Progenitor cell of endocrine pancreas (in vitro differentiated cells): Measurements from ENCODE around the gene ACTN1. TPM values are rescaled to one million over a fixed set of nuclear protein-coding genes. Genes with fewer than 3 reads are reported as not detected.

Experiments used
- DNase-seq: peaks from one replicate; pipeline ENCODE4 v3.0.0; 2021; ENCODE audit warnings: low spot score; ENCODE audit not compliant: unreplicated experiment
- H3K27ac Mint-ChIP-seq: 2 replicates; pipeline ENCODE4 v1.8.0; 2021; ENCODE audit warnings: mild to moderate bottlenecking, moderate library complexity, mixed read lengths
- H3K27me3 Mint-ChIP-seq: 2 replicates; pipeline ENCODE4 v1.8.0; 2021; ENCODE audit warnings: mixed read lengths
- H3K36me3 Mint-ChIP-seq: 2 replicates; pipeline ENCODE4 v1.8.0; 2022; ENCODE audit warnings: mixed read lengths; ENCODE audit not compliant: insufficient read depth
- H3K4me1 Mint-ChIP-seq: 2 replicates; pipeline ENCODE4 v1.8.0; 2021; ENCODE audit warnings: low read depth, mixed read lengths
- H3K4me3 Mint-ChIP-seq: 2 replicates; pipeline ENCODE4 v1.8.0; 2021; ENCODE audit warnings: low read depth, mild to moderate bottlenecking, moderate library complexity, mixed read lengths
- H3K9me3 Mint-ChIP-seq: 2 replicates; pipeline ENCODE4 v1.8.0; 2021; ENCODE audit warnings: low read depth, mixed read lengths
- CTCF ChIP-seq: fragments of 200-600 bp; sonication (generic); IDR thresholded peaks from one replicate; pipeline ENCODE4 v1.5.0; 2021; ENCODE audit warnings: antibody characterized with exemption, mild to moderate bottlenecking; ENCODE audit not compliant: unreplicated experiment
- total RNA-seq: library from RNA; stranded (reverse); gene quantifications from 2 replicates; pipeline ENCODE4 v1.2.1, GENCODE V29; 2021

The ACTN1 gene
- total RNA-seq, 1 donor from 2014 or later: 92.6 TPM

- no peaks in the 10 kb centered on the region for H3K9me3 Mint-ChIP-seq
- DNase-seq: no peak
- no peaks in the 10 kb centered on the region for H3K36me3 Mint-ChIP-seq
- no peak for TF ChIP-seq CTCF
- H3K4me3 Mint-ChIP-seq: no peak overlapping the region
- H3K27me3 Mint-ChIP-seq: no peaks in the 10 kb centered on the region
- peaks cover 52% of the 10 kb centered on the region for H3K4me1 Mint-ChIP-seq
- H3K27ac Mint-ChIP-seq: peak overlapping the region; percentile 93
Measured at GRCh38 chr14:68935761-68936214, 43.3 kb downstream of the ACTN1 start.

GRCh38 chr14:68934066-68934465 lies 45.0 kb downstream of the ACTN1 start:
- Mint-ChIP-seq H3K27me3 (no peaks in the 10 kb centered on the region), H3K27ac (peak overlapping the region; percentile 71), H3K9me3 (no peaks in the 10 kb centered on the region), H3K36me3 (no peaks in the 10 kb centered on the region), H3K4me3 (no peak overlapping the region), H3K4me1 (peaks cover 40% of the 10 kb centered on the region)
- DNase-seq: no peak
- TF ChIP-seq CTCF: no peak

GRCh38 chr14:68932686-68933085 lies 46.4 kb downstream of the ACTN1 start:
- TF ChIP-seq CTCF: no peak
- Mint-ChIP-seq H3K27ac (no peak overlapping the region), H3K9me3 (no peaks in the 10 kb centered on the region), H3K4me3 (no peak overlapping the region), H3K27me3 (no peaks in the 10 kb centered on the region), H3K4me1 (peaks cover 39% of the 10 kb centered on the region), H3K36me3 (no peaks in the 10 kb centered on the region)
- DNase-seq: no peak

DNA sequence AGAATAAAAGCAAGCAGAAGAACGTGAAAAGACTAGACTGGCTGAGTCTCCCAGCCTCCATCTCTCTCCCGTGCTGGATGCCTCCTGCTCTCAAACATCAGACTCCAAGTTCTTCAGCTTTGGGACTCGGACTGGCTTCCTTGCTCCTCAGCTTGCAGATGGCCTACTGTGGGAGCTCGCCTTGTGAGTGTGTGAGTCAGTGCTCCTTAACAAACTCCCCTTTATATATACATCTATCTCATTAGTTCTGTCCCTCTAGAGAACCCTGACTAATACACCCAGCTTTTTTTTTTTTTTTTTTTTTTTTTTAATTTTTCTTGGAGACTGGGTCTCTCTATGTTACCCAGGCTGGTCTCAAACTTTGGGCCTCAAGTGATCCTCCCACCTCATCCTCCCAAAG lies 46.9 kb downstream of the ACTN1 start:
- Mint-ChIP-seq H3K4me1 (peaks cover 41% of the 10 kb centered on the region), H3K9me3 (no peaks in the 10 kb centered on the region), H3K27ac (no peak overlapping the region), H3K4me3 (no peak overlapping the region), H3K27me3 (no peaks in the 10 kb centered on the region), H3K36me3 (no peaks in the 10 kb centered on the region)
- no peak for DNase-seq
- TF ChIP-seq CTCF: no peak

DNA sequence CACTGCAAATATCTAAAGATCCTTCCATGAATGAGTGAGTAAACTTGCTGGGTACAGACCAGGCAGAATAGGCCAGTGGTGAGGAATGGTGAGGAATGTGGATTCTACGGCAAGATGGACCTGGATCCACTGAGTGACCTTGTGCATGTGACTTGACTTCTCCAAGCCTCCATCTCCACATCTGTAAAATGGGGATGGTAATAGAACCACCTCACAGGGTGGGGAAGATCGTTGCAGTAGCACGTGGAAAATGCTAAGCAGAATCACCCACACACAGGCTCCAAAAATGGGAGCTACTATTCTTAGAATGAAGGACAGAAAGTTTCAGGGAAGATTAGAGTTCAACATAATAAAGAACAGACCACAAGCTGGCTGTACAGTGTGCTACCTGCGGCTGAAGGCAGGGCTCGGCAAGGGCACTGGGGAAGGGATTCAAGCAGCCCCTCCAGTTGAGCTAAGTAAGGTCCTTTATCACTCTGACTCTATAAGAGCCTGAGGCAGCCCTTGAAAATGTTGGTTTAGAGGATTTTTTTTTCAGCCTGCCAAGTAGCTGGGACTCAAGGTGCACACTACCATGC lies 47.5 kb downstream of the ACTN1 start:
- no peak for TF ChIP-seq CTCF
- no peak overlapping the region for H3K27ac Mint-ChIP-seq
- no peaks in the 10 kb centered on the region for H3K9me3 Mint-ChIP-seq
- H3K36me3 Mint-ChIP-seq: no peaks in the 10 kb centered on the region
- DNase-seq: no peak
- H3K4me1 Mint-ChIP-seq: peaks cover 35% of the 10 kb centered on the region
- H3K4me3 Mint-ChIP-seq: no peak overlapping the region
- no peaks in the 10 kb centered on the region for H3K27me3 Mint-ChIP-seq
